K562 (cell line): ENCODE measurements around the gene TPX2.
A peak's percentile ranks its signal among the peaks of the same experiment; 100 is the strongest.

Source experiments
- BRCA1 ChIP-seq, 2 experiments: fragments of 450-650 bp in 1 of 2; sonication (generic) in 1 of 2; formaldehyde crosslinking in 1 of 2; IDR thresholded peaks; 2 replicates each; pipeline versions ENCODE4 v1.5.0 to v1.6.1; 2017 to 2020; ENCODE audit warnings: mild to moderate bottlenecking in 1 of 2, missing genetic modification reagents in 1 of 2
- CBFB ChIP-seq: sonication (generic); formaldehyde crosslinking; IDR thresholded peaks from 2 replicates; pipeline ENCODE4 v1.4.0; 2020; ENCODE audit warnings: mild to moderate bottlenecking, missing genetic modification reagents
- CREB1 ChIP-seq, 2 experiments: sonication (generic) in 1 of 2; formaldehyde crosslinking in 1 of 2; IDR thresholded peaks; 2 replicates each; pipeline versions ENCODE4 v1.6.1 to v1.8.0; 2012 to 2022; ENCODE audit warnings: inconsistent platforms in 1 of 2, mild to moderate bottlenecking in 1 of 2, missing genetic modification reagents in 1 of 2, moderate library complexity in 1 of 2
- EP300 ChIP-seq: IDR thresholded peaks from 2 replicates; pipeline ENCODE4 v1.6.1; 2012; ENCODE audit warnings: low read length, improper control_type of control experiment
- EZH2 ChIP-seq: IDR thresholded peaks from 2 replicates; pipeline ENCODE4 v1.6.1; 2012; ENCODE audit warnings: low read depth, mild to moderate bottlenecking, inconsistent platforms, low read length, borderline replicate concordance
- NFXL1 ChIP-seq: fragments of 450-650 bp; formaldehyde crosslinking; IDR thresholded peaks from 2 replicates; pipeline ENCODE4 v1.4.0; 2021; ENCODE audit warnings: mild to moderate bottlenecking
- SMARCA5 ChIP-seq: fragments of 450-650 bp; IDR thresholded peaks from 2 replicates; pipeline ENCODE4 v1.6.1; 2016
- SNRNP70 ChIP-seq: fragments of 200-400 bp; formaldehyde crosslinking; optimal IDR thresholded peaks from 2 replicates; pipeline ENCODE3; 2017; ENCODE audit warnings: low read depth, low read length
- TAF1 ChIP-seq: IDR thresholded peaks from 2 replicates; pipeline ENCODE4 v1.6.1; 2011; ENCODE audit warnings: mild to moderate bottlenecking, low read length, moderate library complexity; ENCODE audit not compliant: insufficient read depth, control insufficient read depth, severe bottlenecking; ENCODE audit errors: extremely low read depth
- ZNF785 ChIP-seq: fragments of 250-450 bp; sonication (Bioruptor Pico); IDR thresholded peaks from 2 replicates; pipeline ENCODE4 v1.4.0; 2020; ENCODE audit warnings: mild to moderate bottlenecking

GRCh38 chr20:31698803-31699718 lies 40.0 kb upstream of the TPX2 start:
- no peak for TF ChIP-seq ZNF785 (CRISPR knock-in tag)
- TF ChIP-seq TAF1 = no peak
- TF ChIP-seq EZH2 = no peak
- TF ChIP-seq SNRNP70 = no peak
- no peak for TF ChIP-seq SMARCA5
- no peak for TF ChIP-seq CREB1 (IDR thresholded peaks at IDR 0.05)
- TF ChIP-seq CREB1 (CRISPR knock-in tag; IDR thresholded peaks at IDR 0.05) = no peak
- TF ChIP-seq NFXL1 = no peak
- TF ChIP-seq EP300 = peak; percentile 41; the same call in 1 of the 2 replicates
- no peak for TF ChIP-seq CBFB (CRISPR knock-in tag)
- no peak for TF ChIP-seq BRCA1 (IDR thresholded peaks at IDR 0.05)
- TF ChIP-seq BRCA1 (CRISPR knock-in tag; IDR thresholded peaks at IDR 0.05) = no peak
